Stomach smooth muscle (tissue), 2 donors: Measurements from ENCODE around the gene SLC6A5.
"Not testable (repeated sequence)": the region's sequence is repeated elsewhere in the genome, so short reads cannot be mapped to it uniquely, and the experiment has no call there.

Experiments
- H3K27ac ChIP-seq: one replicate; pipeline ENCODE4 v1.7.0; 2013; ENCODE audit warnings: mild to moderate bottlenecking, low read length, inconsistent platforms
- H3K27me3 ChIP-seq, 2 donors: one replicate each; pipeline ENCODE4 v1.7.0; 2013; ENCODE audit warnings: low read length in 2 of 2; ENCODE audit not compliant: insufficient read depth in 2 of 2, control insufficient read depth in 1 of 2
- H3K36me3 ChIP-seq, 2 donors: one replicate each; pipeline ENCODE4 v1.7.0; 2013; ENCODE audit warnings: low read length in 2 of 2; ENCODE audit not compliant: control insufficient read depth in 2 of 2, insufficient read depth in 2 of 2
- H3K4me1 ChIP-seq: one replicate; pipeline ENCODE4 v1.7.0; 2013; ENCODE audit warnings: low read length; ENCODE audit not compliant: control insufficient read depth, insufficient read depth
- H3K4me3 ChIP-seq, 2 donors: one replicate each; pipeline ENCODE4 v1.7.0; 2013; ENCODE audit warnings: low read length in 2 of 2
- H3K9ac ChIP-seq, 2 donors: one replicate each; pipeline ENCODE4 v1.7.0; 2013; ENCODE audit warnings: low read length in 2 of 2, mild to moderate bottlenecking in 1 of 2
- H3K9me3 ChIP-seq, 2 donors: one replicate each; pipeline ENCODE4 v1.7.0; 2013; ENCODE audit warnings: low read length in 2 of 2; ENCODE audit not compliant: control insufficient read depth in 2 of 2
- donor health status: healthy.
- donor health status: Pancreatic carcinoma.

SLC6A5 gene

GRCh38 chr11:20599221-20600019 lies at the start of gene SLC6A5:
Gene SLC6A5 (plus strand): TSS chr11:20599608. CDS start chr11:20599673, 65 bp downstream.
- Histone ChIP-seq H3K9me3 (no peaks in the 10 kb centered on the region), H3K36me3 (no peaks in the 10 kb centered on the region), H3K4me1 (peaks cover 3% of the 10 kb centered on the region), H3K4me3 (no peak within 1 kb of the TSS), H3K27me3 (peaks cover 66 to 84% of the 10 kb centered on the region in 2 donors), H3K9ac (no peak within 1 kb of the TSS), H3K27ac (no peak within 1 kb of the TSS)

GRCh38 chr11:20551096-20551495 lies 48.3 kb upstream of the SLC6A5 start:
- no peaks in the 10 kb centered on the region for H3K27me3 ChIP-seq
- H3K36me3 ChIP-seq: no peaks in the 10 kb centered on the region
- no peak overlapping the region for H3K9ac ChIP-seq
- H3K4me1 ChIP-seq: no peaks in the 10 kb centered on the region
- H3K27ac ChIP-seq: no peak overlapping the region
- no peak overlapping the region for H3K4me3 ChIP-seq
- no peaks in the 10 kb centered on the region for H3K9me3 ChIP-seq

GRCh38 chr11:20555783-20556182 lies 43.6 kb upstream of the SLC6A5 start:
- no peaks in the 10 kb centered on the region for H3K36me3 ChIP-seq
- H3K27ac ChIP-seq: no peak overlapping the region
- H3K27me3 ChIP-seq: peaks cover 0 to 2% of the 10 kb centered on the region in 2 donors
- no peak overlapping the region for H3K4me3 ChIP-seq
- H3K9ac ChIP-seq: no peak overlapping the region
- no peaks in the 10 kb centered on the region for H3K4me1 ChIP-seq
- no peaks in the 10 kb centered on the region for H3K9me3 ChIP-seq

GRCh38 chr11:20556396-20556795 lies 43.0 kb upstream of the SLC6A5 start:
- not testable (repeated sequence) for H3K27ac ChIP-seq, H3K9ac ChIP-seq, H3K4me3 ChIP-seq, H3K27me3 ChIP-seq, H3K4me1 ChIP-seq, H3K36me3 ChIP-seq, H3K9me3 ChIP-seq

GRCh38 chr11:20558741-20559140 lies 40.7 kb upstream of the SLC6A5 start:
- H3K9me3 ChIP-seq: no peaks in the 10 kb centered on the region
- H3K9ac ChIP-seq: no peak overlapping the region
- H3K4me3 ChIP-seq: no peak overlapping the region
- H3K4me1 ChIP-seq: no peaks in the 10 kb centered on the region
- H3K27ac ChIP-seq: no peak overlapping the region
- peaks cover 0 to 2% of the 10 kb centered on the region in 2 donors for H3K27me3 ChIP-seq
- H3K36me3 ChIP-seq: no peaks in the 10 kb centered on the region

GRCh38 chr11:20559523-20560300 lies 39.7 kb upstream of the SLC6A5 start:
- Histone ChIP-seq H3K27me3 (peaks cover 0 to 2% of the 10 kb centered on the region in 2 donors), H3K4me1 (no peaks in the 10 kb centered on the region), H3K27ac (no peak overlapping the region), H3K36me3 (no peaks in the 10 kb centered on the region), H3K9me3 (no peaks in the 10 kb centered on the region), H3K4me3 (no peak overlapping the region), H3K9ac (no peak overlapping the region)

- Histone ChIP-seq H3K4me3 (no peak overlapping the region), H3K9me3 (no peaks in the 10 kb centered on the region), H3K9ac (no peak overlapping the region), H3K4me1 (no peaks in the 10 kb centered on the region), H3K27me3 (peaks cover 0 to 2% of the 10 kb centered on the region in 2 donors), H3K27ac (no peak overlapping the region), H3K36me3 (no peaks in the 10 kb centered on the region)
Measured at GRCh38 chr11:20561915-20562314, 37.5 kb upstream of the SLC6A5 start.

GRCh38 chr11:20563866-20564265 lies 35.5 kb upstream of the SLC6A5 start:
- no peaks in the 10 kb centered on the region for H3K4me1 ChIP-seq
- no peaks in the 10 kb centered on the region for H3K9me3 ChIP-seq
- no peaks in the 10 kb centered on the region for H3K27me3 ChIP-seq
- no peak overlapping the region for H3K4me3 ChIP-seq
- no peak overlapping the region for H3K9ac ChIP-seq
- no peak overlapping the region for H3K27ac ChIP-seq
- H3K36me3 ChIP-seq: no peaks in the 10 kb centered on the region

GRCh38 chr11:20564846-20565635 lies 34.4 kb upstream of the SLC6A5 start:
- no peak overlapping the region for H3K27ac ChIP-seq
- H3K4me3 ChIP-seq: no peak overlapping the region
- H3K27me3 ChIP-seq: no peaks in the 10 kb centered on the region
- H3K4me1 ChIP-seq: no peaks in the 10 kb centered on the region
- H3K36me3 ChIP-seq: no peaks in the 10 kb centered on the region
- no peaks in the 10 kb centered on the region for H3K9me3 ChIP-seq
- no peak overlapping the region for H3K9ac ChIP-seq

GRCh38 chr11:20566115-20566514 lies 33.3 kb upstream of the SLC6A5 start:
- H3K27ac ChIP-seq, H3K9me3 ChIP-seq, H3K27me3 ChIP-seq, H3K36me3 ChIP-seq, H3K4me1 ChIP-seq, H3K4me3 ChIP-seq, H3K9ac ChIP-seq: not testable (repeated sequence)
